ENCODE measurements around the gene EEF1AKMT1.

Gene EEF1AKMT1

DNA sequence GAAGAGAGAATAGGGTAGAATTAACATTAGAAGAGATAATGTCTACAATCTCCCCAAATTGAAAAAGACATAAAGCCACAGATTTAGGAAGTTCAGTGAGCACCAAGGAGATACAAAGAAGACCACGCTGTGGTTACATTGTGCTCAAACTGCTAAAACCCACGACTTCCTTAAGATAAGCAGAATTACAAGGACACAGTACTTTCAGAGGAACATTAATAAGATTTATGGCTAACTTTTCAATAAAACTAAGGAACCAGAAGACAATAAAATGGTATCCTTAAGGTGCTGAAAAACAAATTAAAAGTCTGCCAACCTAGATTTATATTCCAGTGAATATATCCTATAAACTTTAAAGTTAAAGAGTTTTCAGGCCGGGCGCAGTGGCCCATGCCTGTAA is 77.7 kb downstream of the EEF1AKMT1 start:
- TF ChIP-seq TAF1 (IDR thresholded peaks at IDR 0.05; ENCODE audit: borderline replicate concordance, insufficient read depth, low read length), result no peak
- no peak for TF ChIP-seq SIN3A (IDR thresholded peaks at IDR 0.05; ENCODE audit: borderline replicate concordance, insufficient read depth, low read length)
- TF ChIP-seq POLR2AphosphoS5 (IDR thresholded peaks at IDR 0.05; ENCODE audit: low read depth, low read length), result no peak
- TF ChIP-seq, protein P1, sequence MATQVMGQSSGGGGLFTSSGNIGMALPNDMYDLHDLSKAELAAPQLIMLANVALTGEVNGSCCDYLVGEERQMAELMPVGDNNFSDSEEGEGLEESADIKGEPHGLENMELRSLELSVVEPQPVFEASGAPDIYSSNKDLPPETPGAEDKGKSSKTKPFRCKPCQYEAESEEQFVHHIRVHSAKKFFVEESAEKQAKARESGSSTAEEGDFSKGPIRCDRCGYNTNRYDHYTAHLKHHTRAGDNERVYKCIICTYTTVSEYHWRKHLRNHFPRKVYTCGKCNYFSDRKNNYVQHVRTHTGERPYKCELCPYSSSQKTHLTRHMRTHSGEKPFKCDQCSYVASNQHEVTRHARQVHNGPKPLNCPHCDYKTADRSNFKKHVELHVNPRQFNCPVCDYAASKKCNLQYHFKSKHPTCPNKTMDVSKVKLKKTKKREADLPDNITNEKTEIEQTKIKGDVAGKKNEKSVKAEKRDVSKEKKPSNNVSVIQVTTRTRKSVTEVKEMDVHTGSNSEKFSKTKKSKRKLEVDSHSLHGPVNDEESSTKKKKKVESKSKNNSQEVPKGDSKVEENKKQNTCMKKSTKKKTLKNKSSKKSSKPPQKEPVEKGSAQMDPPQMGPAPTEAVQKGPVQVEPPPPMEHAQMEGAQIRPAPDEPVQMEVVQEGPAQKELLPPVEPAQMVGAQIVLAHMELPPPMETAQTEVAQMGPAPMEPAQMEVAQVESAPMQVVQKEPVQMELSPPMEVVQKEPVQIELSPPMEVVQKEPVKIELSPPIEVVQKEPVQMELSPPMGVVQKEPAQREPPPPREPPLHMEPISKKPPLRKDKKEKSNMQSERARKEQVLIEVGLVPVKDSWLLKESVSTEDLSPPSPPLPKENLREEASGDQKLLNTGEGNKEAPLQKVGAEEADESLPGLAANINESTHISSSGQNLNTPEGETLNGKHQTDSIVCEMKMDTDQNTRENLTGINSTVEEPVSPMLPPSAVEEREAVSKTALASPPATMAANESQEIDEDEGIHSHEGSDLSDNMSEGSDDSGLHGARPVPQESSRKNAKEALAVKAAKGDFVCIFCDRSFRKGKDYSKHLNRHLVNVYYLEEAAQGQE (IDR thresholded peaks at IDR 0.05; ENCODE audit: insufficient read depth in 1 of 2, low read depth in 2 of 2, low read length in 2 of 2), result no peak
- TF ChIP-seq FOXP2 (optimal IDR thresholded peaks at IDR 0.05; ENCODE audit: borderline replicate concordance, extremely low read depth, extremely low read length, insufficient read depth), result no peak

DNA sequence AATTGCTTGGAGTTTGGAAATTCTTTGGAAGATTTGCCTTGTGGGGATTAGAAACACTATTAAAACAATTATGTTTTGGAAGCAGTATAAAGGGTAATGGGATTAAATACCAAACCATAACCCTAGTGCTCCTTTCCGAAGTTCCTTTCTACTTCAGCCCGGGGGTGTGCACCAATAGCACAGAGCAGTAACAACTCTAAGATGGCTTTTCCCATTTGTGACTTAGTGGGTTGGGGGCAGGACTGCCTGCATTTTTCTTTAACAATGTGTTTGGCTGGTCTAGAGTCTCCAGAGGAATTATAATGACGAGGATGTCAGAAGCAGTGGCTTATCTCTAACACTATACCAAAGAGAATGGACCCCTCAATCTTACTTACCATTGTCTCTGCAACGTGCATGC is 82.1 kb downstream of the EEF1AKMT1 start:
- TF ChIP-seq POLR2AphosphoS5 (IDR thresholded peaks at IDR 0.05; ENCODE audit: low read depth, low read length) (no peak), TAF1 (IDR thresholded peaks at IDR 0.05; ENCODE audit: borderline replicate concordance, insufficient read depth, low read length) (no peak), SIN3A (IDR thresholded peaks at IDR 0.05; ENCODE audit: borderline replicate concordance, insufficient read depth, low read length) (no peak), FOXP2 (optimal IDR thresholded peaks at IDR 0.05; ENCODE audit: borderline replicate concordance, extremely low read depth, extremely low read length, insufficient read depth) (no peak)
- TF ChIP-seq, protein P1 (IDR thresholded peaks at IDR 0.05; ENCODE audit: insufficient read depth in 1 of 2, low read depth in 2 of 2, low read length in 2 of 2), result no peak

DNA sequence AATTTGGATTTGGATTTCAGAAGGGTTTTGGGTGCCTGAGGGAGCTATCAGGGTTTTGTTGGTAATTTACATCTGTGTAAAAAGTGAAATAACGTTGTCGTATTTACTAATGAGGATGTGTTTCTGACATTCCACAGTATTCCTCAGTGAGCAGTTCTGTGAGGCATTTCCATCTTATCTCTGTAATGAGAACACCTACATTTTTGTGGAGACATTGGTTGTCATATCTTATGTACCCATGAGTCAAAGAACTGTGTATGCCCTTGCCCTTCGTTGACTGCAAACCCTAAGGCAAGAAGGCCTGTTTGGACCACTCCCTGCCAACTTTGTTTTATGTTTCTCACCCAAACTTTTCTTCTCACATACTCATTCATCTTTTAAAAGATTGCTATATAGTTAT is 84.5 kb downstream of the EEF1AKMT1 start:
- no peak for TF ChIP-seq TAF1 (IDR thresholded peaks at IDR 0.05; ENCODE audit: borderline replicate concordance, insufficient read depth, low read length)
- no peak for TF ChIP-seq FOXP2 (optimal IDR thresholded peaks at IDR 0.05; ENCODE audit: borderline replicate concordance, extremely low read depth, extremely low read length, insufficient read depth)

DNA sequence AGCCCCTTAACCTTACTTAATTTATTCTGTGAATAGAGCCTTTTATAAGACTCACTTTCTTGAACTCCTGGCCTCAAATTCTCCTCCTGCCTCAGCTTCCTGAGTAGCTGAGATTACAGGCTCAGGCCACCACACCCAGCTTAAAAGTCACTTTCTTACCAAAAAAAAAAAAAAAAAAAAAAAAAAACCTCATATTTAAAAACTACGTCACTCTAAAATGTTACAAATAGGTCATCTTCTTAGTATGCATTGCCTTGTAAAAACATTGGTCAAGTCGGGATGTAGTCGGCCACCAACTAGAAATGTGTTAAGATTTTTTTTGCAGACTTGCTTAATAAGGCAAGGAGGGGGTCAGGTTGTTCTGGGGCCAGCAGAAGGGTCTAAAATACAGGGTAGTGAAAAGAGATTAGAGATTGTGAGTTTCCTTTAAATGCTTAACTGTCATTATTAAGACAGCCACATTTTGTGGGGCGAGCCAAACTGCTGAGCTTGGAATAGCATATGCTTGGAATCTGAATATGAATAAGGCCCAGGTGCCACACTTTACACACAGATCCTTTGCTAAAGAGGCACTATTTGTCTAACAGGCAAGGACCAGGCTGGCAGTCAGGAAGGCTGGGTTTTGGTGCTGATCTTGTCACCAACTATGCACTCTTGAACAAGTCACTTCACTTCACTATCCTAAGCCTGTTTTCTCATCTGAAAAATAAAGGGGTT is 86.7 kb downstream of the EEF1AKMT1 start:
- TF ChIP-seq TAF1 (IDR thresholded peaks at IDR 0.05; ENCODE audit: borderline replicate concordance, insufficient read depth, low read length) (no peak), POLR2AphosphoS5 (IDR thresholded peaks at IDR 0.05; ENCODE audit: low read depth, low read length) (no peak), SIN3A (IDR thresholded peaks at IDR 0.05; ENCODE audit: borderline replicate concordance, insufficient read depth, low read length) (no peak), FOXP2 (optimal IDR thresholded peaks at IDR 0.05; ENCODE audit: borderline replicate concordance, extremely low read depth, extremely low read length, insufficient read depth) (no peak)
- TF ChIP-seq, protein P1 (IDR thresholded peaks at IDR 0.05; ENCODE audit: insufficient read depth in 1 of 2, low read depth in 2 of 2, low read length in 2 of 2), result no peak

DNA sequence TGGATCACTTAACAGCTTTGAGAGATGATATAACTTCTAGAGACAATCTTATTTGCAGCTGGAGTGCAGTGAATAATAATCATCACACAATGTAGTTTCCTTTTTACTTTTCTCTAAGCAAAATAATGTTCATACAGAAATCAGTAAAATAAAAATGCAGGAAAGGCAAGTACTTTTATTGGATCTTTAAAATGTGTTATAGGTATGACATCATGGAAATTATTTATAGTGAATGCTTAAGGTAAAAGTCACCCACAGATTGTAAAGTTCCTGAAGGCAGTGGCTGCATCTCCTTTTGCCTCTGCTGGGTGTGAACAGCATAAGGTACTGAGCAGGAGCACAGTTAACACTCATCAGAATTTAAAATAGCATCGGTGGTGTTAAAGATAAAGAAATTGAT is 87.6 kb downstream of the EEF1AKMT1 start:
- no peak for TF ChIP-seq TAF1 (IDR thresholded peaks at IDR 0.05; ENCODE audit: borderline replicate concordance, insufficient read depth, low read length)
- TF ChIP-seq, protein P1 (IDR thresholded peaks at IDR 0.05; ENCODE audit: insufficient read depth in 1 of 2, low read depth in 2 of 2, low read length in 2 of 2), result no peak
- TF ChIP-seq FOXP2 (optimal IDR thresholded peaks at IDR 0.05; ENCODE audit: borderline replicate concordance, extremely low read depth, extremely low read length, insufficient read depth), result no peak
